SK-N-SH (cell line): ENCODE results near the gene SUPT20H.

ENCODE experiments used
- MEF2A ChIP-seq: IDR thresholded peaks from 2 replicates; pipeline ENCODE4 v1.4.0; 2012; ENCODE audit warnings: low read depth, borderline replicate concordance
- SIN3A ChIP-seq: IDR thresholded peaks from 2 replicates; pipeline ENCODE4 v1.6.1; 2012; ENCODE audit warnings: low read depth, mild to moderate bottlenecking, low read length, moderate library complexity, borderline replicate concordance
- TF ChIP-seq, protein P1 (sequence below): fragments of 200-600 bp; sonication (generic); IDR thresholded peaks from 2 replicates; pipeline ENCODE4 v1.6.1; 2017; ENCODE audit warnings: antibody characterized with exemption, mild to moderate bottlenecking, moderate library complexity
- TF ChIP-seq, protein P2 (sequence below): IDR thresholded peaks from 2 replicates; pipeline ENCODE4 v1.6.1; 2012; ENCODE audit warnings: mild to moderate bottlenecking, low read depth, low read length, moderate library complexity

DNA sequence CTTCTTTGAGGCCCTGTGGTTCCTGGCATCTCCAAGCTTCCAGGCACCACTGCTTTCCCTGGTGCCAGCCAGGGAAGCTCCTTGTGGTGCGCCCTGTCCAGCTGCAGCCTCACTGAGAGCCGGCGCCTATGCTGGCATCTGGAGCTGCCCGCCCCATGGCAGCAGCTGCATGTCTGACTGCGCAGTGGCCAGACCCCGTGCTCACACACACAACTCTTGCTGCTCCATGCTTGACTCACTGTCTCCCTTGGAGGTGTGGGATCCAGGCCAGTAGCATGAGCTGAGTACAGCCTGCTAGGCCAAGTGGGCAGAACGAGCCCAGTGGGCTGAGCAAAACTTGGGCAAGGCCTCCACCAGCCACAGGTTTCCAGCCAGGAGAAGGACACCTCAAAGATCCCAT lies 11.5 kb upstream of the SUPT20H start:
- TF ChIP-seq MEF2A = no peak
- TF ChIP-seq, protein P1, sequence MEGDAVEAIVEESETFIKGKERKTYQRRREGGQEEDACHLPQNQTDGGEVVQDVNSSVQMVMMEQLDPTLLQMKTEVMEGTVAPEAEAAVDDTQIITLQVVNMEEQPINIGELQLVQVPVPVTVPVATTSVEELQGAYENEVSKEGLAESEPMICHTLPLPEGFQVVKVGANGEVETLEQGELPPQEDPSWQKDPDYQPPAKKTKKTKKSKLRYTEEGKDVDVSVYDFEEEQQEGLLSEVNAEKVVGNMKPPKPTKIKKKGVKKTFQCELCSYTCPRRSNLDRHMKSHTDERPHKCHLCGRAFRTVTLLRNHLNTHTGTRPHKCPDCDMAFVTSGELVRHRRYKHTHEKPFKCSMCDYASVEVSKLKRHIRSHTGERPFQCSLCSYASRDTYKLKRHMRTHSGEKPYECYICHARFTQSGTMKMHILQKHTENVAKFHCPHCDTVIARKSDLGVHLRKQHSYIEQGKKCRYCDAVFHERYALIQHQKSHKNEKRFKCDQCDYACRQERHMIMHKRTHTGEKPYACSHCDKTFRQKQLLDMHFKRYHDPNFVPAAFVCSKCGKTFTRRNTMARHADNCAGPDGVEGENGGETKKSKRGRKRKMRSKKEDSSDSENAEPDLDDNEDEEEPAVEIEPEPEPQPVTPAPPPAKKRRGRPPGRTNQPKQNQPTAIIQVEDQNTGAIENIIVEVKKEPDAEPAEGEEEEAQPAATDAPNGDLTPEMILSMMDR = no peak
- TF ChIP-seq SIN3A = no peak
- TF ChIP-seq, protein P2, sequence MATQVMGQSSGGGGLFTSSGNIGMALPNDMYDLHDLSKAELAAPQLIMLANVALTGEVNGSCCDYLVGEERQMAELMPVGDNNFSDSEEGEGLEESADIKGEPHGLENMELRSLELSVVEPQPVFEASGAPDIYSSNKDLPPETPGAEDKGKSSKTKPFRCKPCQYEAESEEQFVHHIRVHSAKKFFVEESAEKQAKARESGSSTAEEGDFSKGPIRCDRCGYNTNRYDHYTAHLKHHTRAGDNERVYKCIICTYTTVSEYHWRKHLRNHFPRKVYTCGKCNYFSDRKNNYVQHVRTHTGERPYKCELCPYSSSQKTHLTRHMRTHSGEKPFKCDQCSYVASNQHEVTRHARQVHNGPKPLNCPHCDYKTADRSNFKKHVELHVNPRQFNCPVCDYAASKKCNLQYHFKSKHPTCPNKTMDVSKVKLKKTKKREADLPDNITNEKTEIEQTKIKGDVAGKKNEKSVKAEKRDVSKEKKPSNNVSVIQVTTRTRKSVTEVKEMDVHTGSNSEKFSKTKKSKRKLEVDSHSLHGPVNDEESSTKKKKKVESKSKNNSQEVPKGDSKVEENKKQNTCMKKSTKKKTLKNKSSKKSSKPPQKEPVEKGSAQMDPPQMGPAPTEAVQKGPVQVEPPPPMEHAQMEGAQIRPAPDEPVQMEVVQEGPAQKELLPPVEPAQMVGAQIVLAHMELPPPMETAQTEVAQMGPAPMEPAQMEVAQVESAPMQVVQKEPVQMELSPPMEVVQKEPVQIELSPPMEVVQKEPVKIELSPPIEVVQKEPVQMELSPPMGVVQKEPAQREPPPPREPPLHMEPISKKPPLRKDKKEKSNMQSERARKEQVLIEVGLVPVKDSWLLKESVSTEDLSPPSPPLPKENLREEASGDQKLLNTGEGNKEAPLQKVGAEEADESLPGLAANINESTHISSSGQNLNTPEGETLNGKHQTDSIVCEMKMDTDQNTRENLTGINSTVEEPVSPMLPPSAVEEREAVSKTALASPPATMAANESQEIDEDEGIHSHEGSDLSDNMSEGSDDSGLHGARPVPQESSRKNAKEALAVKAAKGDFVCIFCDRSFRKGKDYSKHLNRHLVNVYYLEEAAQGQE = no peak
